Measurements from ENCODE around the gene ATP5PO. TPM values are rescaled to one million over a fixed set of nuclear protein-coding genes. Genes with fewer than 3 reads are reported as not detected.
A peak's percentile ranks its signal among the peaks of the same experiment; 100 is the strongest.

The ATP5PO gene
- total and polyA plus RNA-seq, 3 experiments from 2014 or later = 183 to 316 (median 194) TPM

- H3K27me3 ChIP-seq (ENCODE audit: insufficient read depth, low read length, poor library complexity, severe bottlenecking) = no peaks in the 10 kb centered on the region
- peak overlapping the region; percentile 60 for H3K27ac ChIP-seq (ENCODE audit: low read depth, low read length)
- Mint-ChIP-seq H3K27me3 (no peaks in the 10 kb centered on the region), H3K27ac (peak overlapping the region; percentile 91 to 100 (median 98)), H3K4me3 (peak overlapping the region; percentile 58 to 100 (median 93)), H3K4me1 (peaks cover 64 to 88% (median 77%) of the 10 kb centered on the region in 3 donors), H3K9me3 (peaks cover 0 to 2% (median 0%) of the 10 kb centered on the region in 5 donors), H3K36me3 (peaks cover 13 to 61% (median 27%) of the 10 kb centered on the region in 3 donors)
- no peaks in the 10 kb centered on the region for H3K9me3 ChIP-seq (ENCODE audit: low read length)
- H3K4me3 ChIP-seq (ENCODE audit: low read length) = no peak overlapping the region
- ChIA-PET CTCF (interaction anchor here (2.9 to 9.8 kb wide), 3 partner anchors 9 to 409 kb away, joined by 10 to 104 read pairs (median 66); no protein-coding TSS in a partner anchor), POLR2A (interaction anchor here (0.5 to 4.6 kb wide), 5 partner anchors 10 to 592 kb away, joined by 3 to 174 read pairs (median 4); partner anchors contain the start of genes MRPS6 and SLC5A3)
- no peaks in the 10 kb centered on the region for H3K36me3 ChIP-seq (ENCODE audit: insufficient read depth, low read length)
- no peak for DNase-seq
- peaks cover 84% of the 10 kb centered on the region for H3K4me1 ChIP-seq (ENCODE audit: insufficient read depth, low read length)
These were observed 22.8 kb upstream of the ATP5PO start for GRCh38 chr21:33938381-33938780.

GRCh38 chr21:33937931-33938339, 22.3 kb upstream of the ATP5PO start:
- Histone ChIP-seq H3K27ac (ENCODE audit: low read depth, low read length) (peak overlapping the region; percentile 60), H3K36me3 (ENCODE audit: insufficient read depth, low read length) (no peaks in the 10 kb centered on the region), H3K9me3 (ENCODE audit: low read length) (no peaks in the 10 kb centered on the region), H3K4me3 (ENCODE audit: low read length) (no peak overlapping the region), H3K4me1 (ENCODE audit: insufficient read depth, low read length) (peaks cover 88% of the 10 kb centered on the region), H3K27me3 (ENCODE audit: insufficient read depth, low read length, poor library complexity, severe bottlenecking) (no peaks in the 10 kb centered on the region)
- CTCF ChIA-PET = interaction anchor here (1.8 to 9.8 kb wide), 4 partner anchors 10 to 410 kb away, joined by 5 to 104 read pairs (median 38); no protein-coding TSS in a partner anchor
- peak overlapping the region; percentile 58 to 100 (median 93) for H3K4me3 Mint-ChIP-seq
- peak overlapping the region; percentile 91 to 100 (median 98) for H3K27ac Mint-ChIP-seq
- POLR2A ChIA-PET = interaction anchor here (0.5 to 4.6 kb wide), 8 partner anchors 8 to 1987 kb away, joined by 3 to 174 read pairs (median 8); partner anchors contain the start of genes MRPS6 and SLC5A3
- DNase-seq = peak in 4 of 5 donors; percentile 42 to 77 (median 58)
- H3K36me3 Mint-ChIP-seq = peaks cover 11 to 62% (median 24%) of the 10 kb centered on the region in 3 donors
- no peaks in the 10 kb centered on the region for H3K27me3 Mint-ChIP-seq
- peaks cover 0 to 2% (median 0%) of the 10 kb centered on the region in 5 donors for H3K9me3 Mint-ChIP-seq
- H3K4me1 Mint-ChIP-seq = peaks cover 65 to 88% (median 74%) of the 10 kb centered on the region in 3 donors

GRCh38 chr21:33937146-33937545, 21.5 kb upstream of the ATP5PO start:
- ChIA-PET POLR2A (interaction anchor here (0.9 to 4.6 kb wide), 5 partner anchors 9 to 20 kb away, joined by 3 to 174 read pairs (median 7); no protein-coding TSS in a partner anchor), CTCF (interaction anchor here (1.1 to 9.8 kb wide), 6 partner anchors 11 to 411 kb away, joined by 3 to 104 read pairs (median 8); no protein-coding TSS in a partner anchor)
- no peaks in the 10 kb centered on the region for H3K36me3 ChIP-seq (ENCODE audit: insufficient read depth, low read length)
- Mint-ChIP-seq H3K36me3 (peaks cover 11 to 65% (median 29%) of the 10 kb centered on the region in 3 donors), H3K4me1 (peaks cover 69 to 88% (median 72%) of the 10 kb centered on the region in 3 donors), H3K27me3 (no peaks in the 10 kb centered on the region), H3K4me3 (peak overlapping the region; percentile 91 to 100 (median 96)), H3K9me3 (peaks cover 0 to 2% (median 0%) of the 10 kb centered on the region in 5 donors), H3K27ac (peak overlapping the region; percentile 84 to 100 (median 99))
- peak overlapping the region; percentile 21 for H3K4me3 ChIP-seq (ENCODE audit: low read length)
- no peaks in the 10 kb centered on the region for H3K27me3 ChIP-seq (ENCODE audit: insufficient read depth, low read length, poor library complexity, severe bottlenecking)
- H3K4me1 ChIP-seq (ENCODE audit: insufficient read depth, low read length) = peaks cover 93% of the 10 kb centered on the region
- H3K27ac ChIP-seq (ENCODE audit: low read depth, low read length) = peak overlapping the region; percentile 60
- no peaks in the 10 kb centered on the region for H3K9me3 ChIP-seq (ENCODE audit: low read length)
- DNase-seq = no peak

DNA sequence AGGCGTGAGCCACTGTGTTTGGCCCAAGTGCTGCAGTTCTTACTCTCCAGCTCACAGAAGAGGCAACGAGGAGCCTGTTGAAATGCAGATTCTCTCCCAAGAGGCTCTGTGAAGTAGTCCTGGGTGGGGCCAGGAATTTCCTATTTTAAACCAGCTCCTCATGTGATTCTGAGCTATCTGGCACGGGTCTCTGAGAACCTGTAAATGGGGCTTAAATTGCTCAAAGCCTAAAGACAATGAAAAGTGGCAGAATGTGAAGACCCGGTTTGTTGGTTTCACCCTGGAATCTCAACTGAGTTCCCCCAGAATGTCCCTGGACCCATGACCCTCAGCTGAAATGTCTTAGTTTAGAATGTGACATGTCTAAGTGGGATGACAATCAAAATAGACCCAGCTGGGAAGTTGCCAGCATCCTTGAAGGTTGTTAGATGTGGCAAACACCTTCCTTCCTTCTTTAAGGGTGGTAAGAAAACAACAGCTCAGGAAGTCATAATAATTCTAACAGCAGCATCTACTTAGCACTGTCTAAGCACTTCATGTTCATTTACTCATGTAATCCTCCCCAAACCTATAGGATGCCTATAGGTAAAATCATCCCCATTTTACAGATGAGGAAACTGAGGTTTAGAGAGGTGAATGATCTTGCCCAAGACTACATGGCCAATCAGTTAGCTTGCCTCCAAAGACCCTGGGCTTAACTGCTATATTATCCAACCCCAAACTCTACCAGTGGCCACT, 20.9 kb upstream of the ATP5PO start:
- peak; percentile 38 to 84 (median 78) for DNase-seq

GRCh38 chr21:33932731-33933130, 17.1 kb upstream of the ATP5PO start:
- H3K4me3 Mint-ChIP-seq = peak overlapping the region; percentile 91 to 100 (median 96)
- ChIA-PET POLR2A (interaction anchor here (1.0 to 5.5 kb wide), 5 partner anchors 9 to 37 kb away, joined by 3 to 139 read pairs (median 7); no protein-coding TSS in a partner anchor), CTCF (interaction anchor here (1.1 to 9.8 kb wide), 6 partner anchors 9 to 140 kb away, joined by 3 to 104 read pairs (median 10); partner anchors contain the start of genes MRPS6 and SLC5A3)
- H3K27me3 Mint-ChIP-seq = peaks cover 0 to 1% of the 10 kb centered on the region in 2 donors
- no peaks in the 10 kb centered on the region for H3K9me3 ChIP-seq (ENCODE audit: low read length)
- peaks cover 57% of the 10 kb centered on the region for H3K4me1 ChIP-seq (ENCODE audit: insufficient read depth, low read length)
- H3K4me1 Mint-ChIP-seq = peaks cover 46 to 54% (median 47%) of the 10 kb centered on the region in 3 donors
- peaks cover 0 to 3% (median 3%) of the 10 kb centered on the region in 5 donors for H3K9me3 Mint-ChIP-seq
- H3K27me3 ChIP-seq (ENCODE audit: insufficient read depth, low read length, poor library complexity, severe bottlenecking) = no peaks in the 10 kb centered on the region
- no peak for DNase-seq
- H3K27ac Mint-ChIP-seq = peak overlapping the region; percentile 96 to 100 (median 99)
- peaks cover 8 to 49% (median 14%) of the 10 kb centered on the region in 3 donors for H3K36me3 Mint-ChIP-seq
- H3K27ac ChIP-seq (ENCODE audit: low read depth, low read length) = peak overlapping the region; percentile 98
- H3K4me3 ChIP-seq (ENCODE audit: low read length) = peak overlapping the region; percentile 83
- H3K36me3 ChIP-seq (ENCODE audit: insufficient read depth, low read length) = no peaks in the 10 kb centered on the region

More for the DNA sequence above, 20.9 kb upstream of the ATP5PO start:
- Mint-ChIP-seq H3K4me1 (peaks cover 74 to 86% (median 77%) of the 10 kb centered on the region in 3 donors), H3K27me3 (peaks cover 0 to 1% of the 10 kb centered on the region in 2 donors), H3K9me3 (peaks cover 0 to 3% (median 0%) of the 10 kb centered on the region in 5 donors), H3K4me3 (peak overlapping the region; percentile 91 to 100 (median 96)), H3K36me3 (peaks cover 13 to 70% (median 31%) of the 10 kb centered on the region in 3 donors), H3K27ac (peak overlapping the region; percentile 84 to 100 (median 99))
- POLR2A ChIA-PET = interaction anchor here (1.2 to 4.6 kb wide), 5 partner anchors 9 to 44 kb away, joined by 4 to 174 read pairs (median 7); no protein-coding TSS in a partner anchor
- Histone ChIP-seq H3K4me1 (ENCODE audit: insufficient read depth, low read length) (peaks cover 89% of the 10 kb centered on the region), H3K9me3 (ENCODE audit: low read length) (no peaks in the 10 kb centered on the region), H3K4me3 (ENCODE audit: low read length) (peak overlapping the region; percentile 42), H3K36me3 (ENCODE audit: insufficient read depth, low read length) (no peaks in the 10 kb centered on the region), H3K27me3 (ENCODE audit: insufficient read depth, low read length, poor library complexity, severe bottlenecking) (no peaks in the 10 kb centered on the region), H3K27ac (ENCODE audit: low read depth, low read length) (peak overlapping the region; percentile 60)
- CTCF ChIA-PET = interaction anchor here (1.1 to 9.8 kb wide), 6 partner anchors 11 to 411 kb away, joined by 3 to 104 read pairs (median 8); no protein-coding TSS in a partner anchor

DNA sequence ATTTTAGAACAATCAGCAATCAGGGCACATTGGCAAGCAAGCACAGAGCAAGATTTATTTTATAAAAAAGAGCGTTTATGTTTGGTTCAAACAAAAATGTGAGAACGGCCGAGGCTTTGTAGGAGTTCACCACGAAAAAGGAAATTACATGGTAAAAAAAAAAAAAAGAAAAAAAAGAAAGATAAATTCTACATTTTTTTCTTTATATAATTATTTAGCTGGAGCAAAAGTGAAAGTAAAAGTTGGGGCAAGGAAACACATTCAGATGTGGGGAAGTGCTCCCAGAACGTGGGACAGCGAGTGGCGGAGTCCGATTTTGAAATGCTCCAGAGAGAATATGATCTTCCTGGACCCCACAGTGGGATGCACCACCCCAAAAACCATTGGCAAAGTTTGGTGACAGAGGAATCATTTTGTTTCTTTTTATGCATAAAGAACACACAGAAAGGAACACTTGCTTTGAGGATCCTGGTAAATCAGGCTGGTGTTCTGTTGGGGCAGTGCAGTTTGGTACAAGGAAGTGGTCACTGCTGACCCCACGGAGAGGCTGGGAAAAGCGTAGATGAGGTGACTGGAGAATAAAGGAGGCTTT, 16.3 kb upstream of the ATP5PO start:
- POLR2A ChIA-PET = interaction anchor here (0.6 to 5.5 kb wide), 13 partner anchors 8 to 523 kb away, joined by 3 to 139 read pairs (median 5); partner anchors contain the start of genes MRPS6 and SLC5A3
- H3K27me3 Mint-ChIP-seq = peaks cover 0 to 1% of the 10 kb centered on the region in 2 donors

More for the DNA sequence above, 16.3 kb upstream of the ATP5PO start:
- H3K4me3 Mint-ChIP-seq = peak overlapping the region; percentile 91 to 100 (median 96)
- no peaks in the 10 kb centered on the region for H3K27me3 ChIP-seq (ENCODE audit: insufficient read depth, low read length, poor library complexity, severe bottlenecking)
- CTCF ChIA-PET = interaction anchor here (0.9 to 9.8 kb wide), 8 partner anchors 8 to 202 kb away, joined by 3 to 104 read pairs (median 4); no protein-coding TSS in a partner anchor
- peaks cover 0 to 3% (median 3%) of the 10 kb centered on the region in 5 donors for H3K9me3 Mint-ChIP-seq
- no peaks in the 10 kb centered on the region for H3K9me3 ChIP-seq (ENCODE audit: low read length)
- H3K4me3 ChIP-seq (ENCODE audit: low read length) = peak overlapping the region; percentile 83
- DNase-seq = peak in 1 of 5 donors; percentile 56
- peaks cover 38 to 46% (median 41%) of the 10 kb centered on the region in 3 donors for H3K4me1 Mint-ChIP-seq
- H3K36me3 Mint-ChIP-seq = peaks cover 8 to 45% (median 14%) of the 10 kb centered on the region in 3 donors
- H3K36me3 ChIP-seq (ENCODE audit: insufficient read depth, low read length) = no peaks in the 10 kb centered on the region
- H3K27ac ChIP-seq (ENCODE audit: low read depth, low read length) = peak overlapping the region; percentile 98
- peaks cover 49% of the 10 kb centered on the region for H3K4me1 ChIP-seq (ENCODE audit: insufficient read depth, low read length)
- peak overlapping the region; percentile 96 to 100 (median 99) for H3K27ac Mint-ChIP-seq
